Lower lobe of right lung (tissue), 2 donors: ENCODE data around the gene PGBD5. TPM values are rescaled to one million over a fixed set of nuclear protein-coding genes. Genes with fewer than 3 reads are reported as not detected.

ENCODE experiments used
- ATAC-seq, 2 donors: fragments of 200-7000 bp; cut with Tn5 transposase; one replicate each; pipeline ENCODE4 v1.9.1; 2020 to 2022; ENCODE audit warnings: mild to moderate bottlenecking in 2 of 2, moderate library complexity in 2 of 2
- DNase-seq: peaks from one replicate; pipeline ENCODE4 v3.0.0-alpha.2; 2020
- H3K27ac ChIP-seq: fragments of 200-600 bp; one replicate; pipeline ENCODE4 v1.8.0; 2022
- H3K27me3 ChIP-seq: fragments of 200-600 bp; one replicate; pipeline ENCODE4 v1.8.0; 2022; ENCODE audit warnings: low read depth
- H3K36me3 ChIP-seq: fragments of 200-600 bp; one replicate; pipeline ENCODE4 v1.8.0; 2022; ENCODE audit warnings: mild to moderate bottlenecking
- H3K4me1 ChIP-seq: fragments of 200-600 bp; one replicate; pipeline ENCODE4 v1.8.0; 2022
- H3K4me3 ChIP-seq: fragments of 200-600 bp; one replicate; pipeline ENCODE4 v1.8.0; 2022; ENCODE audit warnings: mild to moderate bottlenecking
- H3K9me3 ChIP-seq: fragments of 200-600 bp; one replicate; pipeline ENCODE4 v1.8.0; 2022
- intact Hi-C: fragments of 100-400 bp; cut with DNase I; formaldehyde crosslinking; loops from one replicate; pipeline ENCODE4 v1.11.0; 2022
- total RNA-seq: library from RNA; stranded (reverse); fragmentation: NEBNext Ultra II Directional; extraction: Animal tissue kit (Norgen Biotek cat#: 25700); gene quantifications from one replicate; pipeline ENCODE4 v1.2.1, GENCODE V29; 2021
- TF ChIP-seq, protein P1 (sequence below): fragments of 200-600 bp; IDR thresholded peaks from one replicate; pipeline ENCODE4 v1.8.0; 2022; ENCODE audit warnings: antibody characterized with exemption, mild to moderate bottlenecking
- donor health status: DM: no; HTN: yes; CAD: no; lungs with severe emphysema.

PGBD5 gene
- total RNA-seq, 1 donor from 2014 or later, result 2.3 TPM

GRCh38 chr1:230352537-230352936, 73.6 kb downstream of the PGBD5 start:
- intact Hi-C loops, result no loop called here
- H3K36me3 ChIP-seq, result no peaks in the 10 kb centered on the region
- H3K4me1 ChIP-seq, result no peaks in the 10 kb centered on the region
- no peak overlapping the region for H3K4me3 ChIP-seq
- no peaks in the 10 kb centered on the region for H3K27me3 ChIP-seq
- TF ChIP-seq, protein P1, sequence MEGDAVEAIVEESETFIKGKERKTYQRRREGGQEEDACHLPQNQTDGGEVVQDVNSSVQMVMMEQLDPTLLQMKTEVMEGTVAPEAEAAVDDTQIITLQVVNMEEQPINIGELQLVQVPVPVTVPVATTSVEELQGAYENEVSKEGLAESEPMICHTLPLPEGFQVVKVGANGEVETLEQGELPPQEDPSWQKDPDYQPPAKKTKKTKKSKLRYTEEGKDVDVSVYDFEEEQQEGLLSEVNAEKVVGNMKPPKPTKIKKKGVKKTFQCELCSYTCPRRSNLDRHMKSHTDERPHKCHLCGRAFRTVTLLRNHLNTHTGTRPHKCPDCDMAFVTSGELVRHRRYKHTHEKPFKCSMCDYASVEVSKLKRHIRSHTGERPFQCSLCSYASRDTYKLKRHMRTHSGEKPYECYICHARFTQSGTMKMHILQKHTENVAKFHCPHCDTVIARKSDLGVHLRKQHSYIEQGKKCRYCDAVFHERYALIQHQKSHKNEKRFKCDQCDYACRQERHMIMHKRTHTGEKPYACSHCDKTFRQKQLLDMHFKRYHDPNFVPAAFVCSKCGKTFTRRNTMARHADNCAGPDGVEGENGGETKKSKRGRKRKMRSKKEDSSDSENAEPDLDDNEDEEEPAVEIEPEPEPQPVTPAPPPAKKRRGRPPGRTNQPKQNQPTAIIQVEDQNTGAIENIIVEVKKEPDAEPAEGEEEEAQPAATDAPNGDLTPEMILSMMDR, result no peak
- H3K9me3 ChIP-seq, result no peaks in the 10 kb centered on the region
- no peak overlapping the region for H3K27ac ChIP-seq
- ATAC-seq (no peak), DNase-seq (no peak)

DNA sequence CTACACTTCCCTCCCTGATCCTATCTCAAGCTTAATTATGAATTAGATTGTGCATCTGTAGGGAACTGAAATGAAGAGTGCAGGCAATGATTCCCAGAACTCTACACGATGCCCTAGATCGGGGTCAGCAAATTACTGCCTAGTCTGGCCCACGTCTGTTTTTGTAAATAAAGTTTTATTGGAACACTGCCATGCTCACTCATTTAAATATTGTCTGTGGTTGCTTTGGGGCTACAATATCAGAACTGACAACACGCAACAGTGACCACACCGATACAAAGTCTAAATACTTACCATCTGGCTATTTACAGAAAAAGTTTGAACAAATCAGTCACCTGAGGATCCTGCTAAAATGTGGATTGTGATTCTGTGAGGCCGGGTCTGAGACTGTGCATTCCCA, 74.1 kb downstream of the PGBD5 start:
- intact Hi-C loops, result no loop called here
- Histone ChIP-seq H3K4me3 (no peak overlapping the region), H3K27me3 (no peaks in the 10 kb centered on the region), H3K27ac (no peak overlapping the region), H3K4me1 (no peaks in the 10 kb centered on the region), H3K9me3 (no peaks in the 10 kb centered on the region), H3K36me3 (no peaks in the 10 kb centered on the region)
- ATAC-seq (no peak), DNase-seq (no peak)
- TF ChIP-seq, protein P1, result no peak

DNA sequence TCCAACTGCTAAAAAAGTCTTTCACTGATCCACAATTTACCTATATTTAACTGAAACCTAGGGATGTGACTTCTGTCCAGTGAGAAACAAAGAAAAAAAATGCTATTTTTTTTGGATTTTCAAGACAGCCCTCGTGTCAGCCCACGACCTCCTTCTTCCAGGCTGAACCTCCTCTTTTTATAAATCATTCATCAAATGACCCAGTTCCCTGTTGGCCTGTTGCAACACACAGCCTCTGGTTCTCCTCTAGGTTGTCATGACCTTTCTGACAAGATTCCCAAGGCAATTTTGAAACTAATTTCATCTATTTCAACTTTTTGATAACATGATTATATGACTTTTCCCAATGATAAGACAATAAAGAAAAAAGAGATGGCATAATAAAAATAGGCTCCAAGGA, 74.6 kb downstream of the PGBD5 start:
- H3K27me3 ChIP-seq, result no peaks in the 10 kb centered on the region
- no peak overlapping the region for H3K27ac ChIP-seq
- H3K4me1 ChIP-seq, result no peaks in the 10 kb centered on the region
- ATAC-seq, result no peak
- H3K4me3 ChIP-seq, result no peak overlapping the region
- intact Hi-C loops, result no loop called here
- TF ChIP-seq, protein P1, result no peak
- DNase-seq, result no peak
- no peaks in the 10 kb centered on the region for H3K9me3 ChIP-seq
- H3K36me3 ChIP-seq, result no peaks in the 10 kb centered on the region

DNA sequence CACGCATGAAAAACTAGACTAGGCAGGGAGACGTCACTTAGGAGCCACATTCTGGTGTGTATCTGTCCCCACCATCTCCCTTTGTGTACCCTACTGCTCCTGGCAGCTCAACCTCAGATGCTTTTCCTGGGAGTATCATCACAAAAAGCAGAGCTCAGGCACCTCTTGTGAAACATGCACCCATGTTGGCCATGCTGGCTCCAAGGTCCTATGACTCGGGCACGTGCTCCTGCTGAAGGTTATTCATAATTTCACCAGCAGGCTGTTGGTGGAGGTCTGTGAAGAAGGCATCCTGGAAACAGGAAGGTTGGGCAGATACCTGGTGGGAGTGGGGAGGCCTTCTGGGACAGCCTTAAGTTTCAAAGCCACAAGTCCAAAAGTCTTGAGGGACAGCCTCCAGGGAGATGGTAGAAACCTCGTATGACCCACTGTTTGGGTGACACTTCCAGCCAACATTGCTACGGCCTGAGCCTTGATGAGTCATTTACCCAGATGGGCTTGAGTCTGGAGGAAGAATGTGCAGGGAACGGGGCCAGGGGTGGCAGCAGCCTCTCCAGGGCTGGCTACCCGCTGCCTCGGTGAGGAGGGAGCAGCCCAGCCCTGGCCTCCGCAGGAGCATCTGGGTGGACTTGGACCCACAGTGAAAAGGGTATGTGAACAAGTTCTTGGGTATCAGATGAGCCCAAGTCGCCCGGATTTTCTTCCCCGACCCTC, 75.8 kb downstream of the PGBD5 start:
- H3K27me3 ChIP-seq, result no peaks in the 10 kb centered on the region
- H3K36me3 ChIP-seq, result no peaks in the 10 kb centered on the region
- H3K27ac ChIP-seq, result no peak overlapping the region
- TF ChIP-seq, protein P1, result no peak
- intact Hi-C loops, result no loop called here
- H3K4me1 ChIP-seq, result no peaks in the 10 kb centered on the region
- H3K4me3 ChIP-seq, result no peak overlapping the region
- DNase-seq (no peak), ATAC-seq (no peak)
- no peaks in the 10 kb centered on the region for H3K9me3 ChIP-seq

DNA sequence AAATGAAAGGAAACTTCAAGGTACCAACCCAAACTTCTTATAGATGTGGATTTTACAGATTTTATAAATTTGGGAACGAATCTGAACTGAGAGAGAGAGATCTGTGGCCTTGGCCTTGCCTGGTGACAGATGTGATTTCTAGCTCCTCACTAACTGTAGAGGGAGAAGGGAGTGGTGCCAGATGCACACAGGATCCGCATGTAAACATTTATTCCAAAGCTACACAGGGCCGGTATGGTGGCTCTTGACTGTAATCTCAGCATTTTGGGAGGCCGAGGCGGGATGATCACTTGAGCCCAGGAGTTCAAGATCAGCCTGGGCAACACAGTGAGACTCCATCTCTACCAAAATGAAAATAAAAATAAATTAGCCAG, 77.1 kb downstream of the PGBD5 start:
- no peak for DNase-seq
- H3K27ac ChIP-seq, result no peak overlapping the region
- no peak for ATAC-seq
- H3K4me1 ChIP-seq, result no peaks in the 10 kb centered on the region
- H3K9me3 ChIP-seq, result no peaks in the 10 kb centered on the region
- H3K36me3 ChIP-seq, result no peaks in the 10 kb centered on the region
- TF ChIP-seq, protein P1, result no peak
- no peak overlapping the region for H3K4me3 ChIP-seq
- H3K27me3 ChIP-seq, result no peaks in the 10 kb centered on the region
- intact Hi-C loops, result no loop called here
